ENCODE results near the gene IL15RA. TPM values are rescaled to one million over a fixed set of nuclear protein-coding genes. Genes with fewer than 3 reads are reported as not detected.

IL15RA gene
- polyA plus RNA-seq, 6 donors from 2014 or later = 0.94 to 2.3 (median 1.9) TPM; not detected in 1

Other genes starting within 250 kb of the IL15RA start
- gene GDI2, start 164.1 kb downstream of the IL15RA start, polyA plus RNA-seq (ENCODE audit: low read depth in 6 of 6) = 100 to 1,000 TPM; 380 to 482 (median 401) TPM
- 1 to 10 TPM; 4.0 to 7.5 (median 5.7) TPM for gene ANKRD16, start 87.7 kb downstream of the IL15RA start, polyA plus RNA-seq (ENCODE audit: low read depth in 6 of 6)
- 100 to 1,000 TPM in 2 of 6 donors, 10 to 100 TPM in 4; 93.4 to 123 (median 95.2) TPM for gene FBH1, start 87.3 kb downstream of the IL15RA start, polyA plus RNA-seq (ENCODE audit: low read depth in 6 of 6)
- 1 to 10 TPM; 1.8 to 9.2 (median 4.7) TPM for gene IL2RA, start 84.8 kb upstream of the IL15RA start, polyA plus RNA-seq (ENCODE audit: low read depth in 6 of 6)
- gene RBM17, start 111.5 kb upstream of the IL15RA start, polyA plus RNA-seq (ENCODE audit: low read depth in 6 of 6) = 100 to 1,000 TPM in 1 of 6 donors, 10 to 100 TPM in 5; 50.4 to 118 (median 89.6) TPM
- gene PFKFB3, start 225.4 kb upstream of the IL15RA start, polyA plus RNA-seq (ENCODE audit: low read depth in 6 of 6) = 1 to 10 TPM; 2.4 to 8.8 (median 3.3) TPM